Ishikawa (cell line): ENCODE data around the gene SHISA3.

ENCODE experiments used
- CEBPB ChIP-seq: IDR thresholded peaks from 2 replicates; pipeline ENCODE4 v1.6.1; 2012
- EP300 ChIP-seq: IDR thresholded peaks from 2 replicates; pipeline ENCODE4 v1.6.1; 2012; ENCODE audit warnings: borderline replicate concordance
- FOXM1 ChIP-seq: IDR thresholded peaks from 2 replicates; pipeline ENCODE4 v1.6.1; 2012; ENCODE audit warnings: low read depth, borderline replicate concordance
- REST ChIP-seq: IDR thresholded peaks from 2 replicates; pipeline ENCODE4 v1.6.1; 2012; ENCODE audit warnings: low read depth, mild to moderate bottlenecking

GRCh38 chr4:42436928-42437565 is 39.8 kb downstream of the SHISA3 start:
- TF ChIP-seq REST, result no peak
- TF ChIP-seq CEBPB, result no peak
- no peak for TF ChIP-seq FOXM1
- TF ChIP-seq EP300, result no peak
